H9 (cell line): ENCODE results near the gene ZBTB20. TPM values are rescaled to one million over a fixed set of nuclear protein-coding genes. Genes with fewer than 3 reads are reported as not detected.

ENCODE experiments used
- DNase-seq: peaks from one replicate; pipeline ENCODE4 v3.0.0-alpha.2; 2017
- H2AFZ ChIP-seq: one replicate; pipeline ENCODE4 v1.6.1; 2013; ENCODE audit warnings: mild to moderate bottlenecking, low read length, control low read depth, moderate library complexity
- H2AK5ac ChIP-seq: 2 replicates; pipeline ENCODE4 v1.6.1; 2013; ENCODE audit warnings: low read length, control low read depth, mixed read lengths; ENCODE audit not compliant: insufficient read length
- H2BK120ac ChIP-seq: one replicate; pipeline ENCODE4 v1.6.1; 2013; ENCODE audit warnings: low read depth, mild to moderate bottlenecking, low read length, control low read depth, inconsistent platforms; ENCODE audit not compliant: poor library complexity, severe bottlenecking
- H2BK12ac ChIP-seq: 2 replicates; pipeline ENCODE4 v1.6.1; 2013; ENCODE audit warnings: low read length, control low read depth, mixed read lengths, low read depth; ENCODE audit not compliant: insufficient read length
- H2BK15ac ChIP-seq: 2 replicates; pipeline ENCODE4 v1.6.1; 2013; ENCODE audit warnings: low read depth, low read length, control low read depth
- H2BK20ac ChIP-seq: one replicate; pipeline ENCODE4 v1.6.1; 2013; ENCODE audit warnings: low read depth, mild to moderate bottlenecking, low read length, control low read depth, inconsistent platforms; ENCODE audit not compliant: poor library complexity, severe bottlenecking
- H2BK5ac ChIP-seq: 2 replicates; pipeline ENCODE4 v1.6.1; 2013; ENCODE audit warnings: low read length, control low read depth, mixed read lengths; ENCODE audit not compliant: insufficient read length
- H3K14ac ChIP-seq: 2 replicates; pipeline ENCODE4 v1.6.1; 2013; ENCODE audit warnings: low read length, control low read depth; ENCODE audit not compliant: insufficient read depth
- H3K18ac ChIP-seq: 2 replicates; pipeline ENCODE4 v1.6.1; 2013; ENCODE audit warnings: low read depth, mild to moderate bottlenecking, mixed read lengths, low read length, control low read depth; ENCODE audit not compliant: insufficient read length
- H3K23ac ChIP-seq: 2 replicates; pipeline ENCODE4 v1.6.1; 2013; ENCODE audit warnings: low read length, control low read depth, mixed read lengths, low read depth; ENCODE audit not compliant: insufficient read length
- H3K23me2 ChIP-seq: 2 replicates; pipeline ENCODE4 v1.6.1; 2013; ENCODE audit warnings: low read depth, mild to moderate bottlenecking, mixed read lengths, low read length, control low read depth; ENCODE audit not compliant: insufficient read length, poor library complexity, severe bottlenecking
- H3K27ac ChIP-seq: 2 replicates; pipeline ENCODE4 v1.5.1; 2013; ENCODE audit warnings: low read length, control low read depth, mixed read lengths, low read depth; ENCODE audit not compliant: insufficient read length
- H3K27me3 ChIP-seq: 2 replicates; pipeline ENCODE4 v1.6.1; 2013; ENCODE audit warnings: low read length, control low read depth, inconsistent platforms; ENCODE audit not compliant: insufficient read depth
- H3K4ac ChIP-seq: 2 replicates; pipeline ENCODE4 v1.6.1; 2013; ENCODE audit warnings: low read depth, mild to moderate bottlenecking, control low read depth, inconsistent platforms, low read length, moderate library complexity
- H3K4me1 ChIP-seq: 2 replicates; pipeline ENCODE4 v1.6.1; 2013; ENCODE audit warnings: low read length, control low read depth, inconsistent platforms; ENCODE audit not compliant: insufficient read depth
- H3K4me2 ChIP-seq: 2 replicates; pipeline ENCODE4 v1.6.1; 2013; ENCODE audit warnings: low read length, control low read depth, mixed read lengths; ENCODE audit not compliant: insufficient read length, insufficient read depth
- H3K56ac ChIP-seq: 2 replicates; pipeline ENCODE4 v1.6.1; 2013; ENCODE audit warnings: low read depth, mild to moderate bottlenecking, mixed read lengths, low read length, control low read depth; ENCODE audit not compliant: insufficient read length
- H3K79me1 ChIP-seq: 2 replicates; pipeline ENCODE4 v1.6.1; 2013; ENCODE audit warnings: low read depth, mild to moderate bottlenecking, moderate library complexity, low read length, control low read depth, inconsistent platforms; ENCODE audit not compliant: insufficient read depth, poor library complexity, severe bottlenecking
- H3K79me2 ChIP-seq: 2 replicates; pipeline ENCODE4 v1.6.1; 2013; ENCODE audit warnings: low read length, control low read depth, inconsistent platforms; ENCODE audit not compliant: insufficient read depth
- H3K9ac ChIP-seq: 2 replicates; pipeline ENCODE4 v1.6.1; 2013; ENCODE audit warnings: low read length, control low read depth, mixed read lengths; ENCODE audit not compliant: insufficient read length; ENCODE audit errors: extremely low read depth
- H3K9me3 ChIP-seq: one replicate; pipeline ENCODE4 v1.6.1; 2013; ENCODE audit warnings: low read depth, low read length, inconsistent platforms; ENCODE audit not compliant: control insufficient read depth
- H3T11ph ChIP-seq: one replicate; pipeline ENCODE4 v1.6.1; 2013; ENCODE audit warnings: mild to moderate bottlenecking, low read length, control low read depth, inconsistent platforms
- H4K20me1 ChIP-seq: one replicate; pipeline ENCODE4 v1.6.1; 2013; ENCODE audit not compliant: control insufficient read depth, insufficient read length, insufficient read depth
- H4K5ac ChIP-seq: 2 replicates; pipeline ENCODE4 v1.6.1; 2013; ENCODE audit warnings: low read depth, mild to moderate bottlenecking, mixed read lengths, low read length, control low read depth; ENCODE audit not compliant: insufficient read length
- H4K8ac ChIP-seq: replicated peaks from 2 replicates; pipeline ENCODE4 v1.6.1; 2013; ENCODE audit warnings: low read length, control low read depth, mixed read lengths, low read depth; ENCODE audit not compliant: insufficient read length
- H4K91ac ChIP-seq: 2 replicates; pipeline ENCODE4 v1.6.1; 2013; ENCODE audit warnings: low read depth, mild to moderate bottlenecking, moderate library complexity, mixed read lengths, low read length, control low read depth; ENCODE audit not compliant: insufficient read length
- H3K27ac Mint-ChIP-seq, 3 experiments: 2 replicates in 2 of 3; 3 replicates in 1 of 3; pipeline ENCODE4 v1.8.0; 2020 to 2021; ENCODE audit warnings: mixed read lengths in 3 of 3, mild to moderate bottlenecking in 1 of 3, moderate library complexity in 1 of 3
- H3K27me3 Mint-ChIP-seq: 2 replicates; pipeline ENCODE4 v1.8.0; 2021; ENCODE audit warnings: low read depth, mild to moderate bottlenecking, moderate library complexity, mixed read lengths
- H3K36me3 Mint-ChIP-seq, 3 experiments: 2 replicates in 2 of 3; 3 replicates in 1 of 3; pipeline ENCODE4 v1.8.0; 2020 to 2021; ENCODE audit warnings: low read depth in 3 of 3, mixed read lengths in 3 of 3; ENCODE audit not compliant: insufficient read depth in 1 of 3
- H3K4me1 Mint-ChIP-seq, 2 experiments: 2 replicates each; pipeline ENCODE4 v1.8.0; 2020; ENCODE audit warnings: mixed read lengths in 2 of 2
- H3K4me3 Mint-ChIP-seq, 2 experiments: 2 replicates in 1 of 2; 3 replicates in 1 of 2; pipeline ENCODE4 v1.8.0; 2020 to 2021; ENCODE audit warnings: mild to moderate bottlenecking in 2 of 2, mixed read lengths in 2 of 2, moderate library complexity in 1 of 2
- H3K9me3 Mint-ChIP-seq, 2 experiments: 2 replicates in 1 of 2; 3 replicates in 1 of 2; pipeline ENCODE4 v1.8.0; 2020; ENCODE audit warnings: mild to moderate bottlenecking in 2 of 2, mixed read lengths in 2 of 2, moderate library complexity in 1 of 2
- CTCF ChIP-seq: fragments of 200-600 bp; sonication (generic); conservative IDR thresholded peaks from 3 replicates; pipeline ENCODE4 v1.8.0; 2021; ENCODE audit warnings: antibody characterized with exemption, mild to moderate bottlenecking
- WGBS: extraction: QIAGEN DNeasy Blood & Tissue Kit; methylation state at CpG from one replicate; pipeline ENCODE4 v1.1.7; 2013; ENCODE audit warnings: missing lambda C conversion rate, low lambda C conversion rate, mixed read lengths; ENCODE audit not compliant: insufficient read length; ENCODE audit errors: extremely low coverage; 5-methylcytosine and 5-hydroxymethylcytosine counted together
- total RNA-seq: library from RNA; stranded (reverse); gene quantifications from 2 replicates; pipeline ENCODE4 v1.2.1, GENCODE V29; 2021

Gene ZBTB20
- total RNA-seq, 1 experiment from 2014 or later = 0.70 TPM

GRCh38 chr3:115092220-115092791 is 54.8 kb downstream of the ZBTB20 start:
- DNase-seq = peak; percentile 50
- no peaks in the 10 kb centered on the region for H3K23me2 ChIP-seq
- no peak overlapping the region for H3K9ac ChIP-seq
- no peak overlapping the region for H3K56ac ChIP-seq
- peak; percentile 71 for TF ChIP-seq CTCF
- H3K79me2 ChIP-seq = no peaks in the 10 kb centered on the region
- H2BK12ac ChIP-seq = no peak overlapping the region
- H4K8ac ChIP-seq = no peak overlapping the region
- no peak overlapping the region for H2BK20ac ChIP-seq
- H3K36me3 Mint-ChIP-seq = no peaks in the 10 kb centered on the region
- H3K4me1 Mint-ChIP-seq = peaks cover 11 to 13% of the 10 kb centered on the region in 2 experiments; a peak in 3 of 4 replicates
- no peak overlapping the region for H3K4me3 Mint-ChIP-seq
- H3K14ac ChIP-seq = no peak overlapping the region
- no peaks in the 10 kb centered on the region for H4K20me1 ChIP-seq
- H3K4ac ChIP-seq = no peak overlapping the region
- H4K91ac ChIP-seq = no peak overlapping the region
- no peak overlapping the region for H2BK15ac ChIP-seq
- no peaks in the 10 kb centered on the region for H3K9me3 Mint-ChIP-seq
- no peak overlapping the region for H3T11ph ChIP-seq
- no peak overlapping the region for H2BK5ac ChIP-seq
- no peaks in the 10 kb centered on the region for H3K27me3 ChIP-seq
- no peak overlapping the region for H3K18ac ChIP-seq
- no peak overlapping the region for H3K23ac ChIP-seq
- H2AK5ac ChIP-seq = no peak overlapping the region
- H3K4me2 ChIP-seq = no peak overlapping the region
- H3K27ac Mint-ChIP-seq = no peak overlapping the region; a peak in 1 of 7 replicates
- H3K27ac ChIP-seq = no peak overlapping the region
- no peaks in the 10 kb centered on the region for H3K9me3 ChIP-seq
- no peaks in the 10 kb centered on the region for H3K27me3 Mint-ChIP-seq
- WGBS = no CpG with 5 or more reads among the region's 4 CpGs
- no peaks in the 10 kb centered on the region for H3K79me1 ChIP-seq
- H2BK120ac ChIP-seq = no peak overlapping the region
- no peak overlapping the region for H4K5ac ChIP-seq
- H3K4me1 ChIP-seq = no peaks in the 10 kb centered on the region; the same call in 1 of the 2 replicates
- H2AFZ ChIP-seq = no peak overlapping the region
